Astrocyte (in vitro differentiated cells and primary cell): ENCODE data around the gene ITFG1. TPM values are rescaled to one million over a fixed set of nuclear protein-coding genes. Genes with fewer than 3 reads are reported as not detected.

Experiments
- DNase-seq: peaks from one replicate; pipeline ENCODE4 v3.0.0-alpha.2; 2010; ENCODE audit warnings: low read depth
- FAIRE-seq: peaks from 2 replicates; lab custom pipeline; 2011; peaks lifted over from hg19 to GRCh38; lab: Jason Lieb, UNC
- H2AFZ ChIP-seq: 2 replicates; pipeline ENCODE4 v1.6.0; 2012; ENCODE audit warnings: low read depth, low read length, inconsistent platforms
- H3K27ac ChIP-seq: 2 replicates; pipeline ENCODE4 v1.5.1; 2011; ENCODE audit warnings: low read depth, low read length, inconsistent platforms
- H3K27me3 ChIP-seq: 2 replicates; pipeline ENCODE4 v1.6.0; 2011; ENCODE audit warnings: low read length, inconsistent platforms; ENCODE audit not compliant: insufficient read depth
- H3K36me3 ChIP-seq: 2 replicates; pipeline ENCODE4 v1.5.1; 2011; ENCODE audit warnings: low read length, inconsistent platforms; ENCODE audit not compliant: insufficient read depth
- H3K4me1 ChIP-seq: 2 replicates; pipeline ENCODE4 v1.5.1; 2011; ENCODE audit warnings: low read length, inconsistent platforms; ENCODE audit not compliant: insufficient read depth
- H3K4me2 ChIP-seq: 2 replicates; pipeline ENCODE4 v1.6.0; 2012; ENCODE audit warnings: low read length, inconsistent platforms
- H3K4me3 ChIP-seq: 2 replicates; pipeline ENCODE4 v1.5.1; 2011; ENCODE audit warnings: low read depth, mild to moderate bottlenecking, low read length, inconsistent platforms; ENCODE audit not compliant: insufficient read depth
- H3K79me2 ChIP-seq: 2 replicates; pipeline ENCODE4 v1.6.0; 2012; ENCODE audit warnings: mild to moderate bottlenecking, low read length, inconsistent platforms; ENCODE audit not compliant: insufficient read depth
- H3K9ac ChIP-seq: 2 replicates; pipeline ENCODE4 v1.6.0; 2012; ENCODE audit warnings: mild to moderate bottlenecking, low read length, inconsistent platforms
- H3K9me3 ChIP-seq: 2 replicates; pipeline ENCODE4 v1.5.1; 2012; ENCODE audit warnings: low read depth, mild to moderate bottlenecking, low read length, inconsistent platforms; ENCODE audit not compliant: insufficient read depth
- H4K20me1 ChIP-seq: 2 replicates; pipeline ENCODE4 v1.6.0; 2012; ENCODE audit warnings: low read length, inconsistent platforms; ENCODE audit not compliant: insufficient read depth
- H3K27ac Mint-ChIP-seq: one replicate; pipeline ENCODE4 v1.8.0; 2021; ENCODE audit warnings: mild to moderate bottlenecking, mixed read lengths; ENCODE audit not compliant: unreplicated experiment
- H3K27me3 Mint-ChIP-seq: one replicate; pipeline ENCODE4 v1.8.0; 2021; ENCODE audit warnings: low read depth, mixed read lengths; ENCODE audit not compliant: unreplicated experiment
- H3K36me3 Mint-ChIP-seq: one replicate; pipeline ENCODE4 v1.8.0; 2021; ENCODE audit warnings: low read depth, mixed read lengths; ENCODE audit not compliant: unreplicated experiment
- H3K4me1 Mint-ChIP-seq: one replicate; pipeline ENCODE4 v1.8.0; 2021; ENCODE audit warnings: low read depth, mixed read lengths; ENCODE audit not compliant: unreplicated experiment
- H3K4me3 Mint-ChIP-seq: one replicate; pipeline ENCODE4 v1.8.0; 2021; ENCODE audit warnings: mild to moderate bottlenecking, moderate library complexity, mixed read lengths; ENCODE audit not compliant: unreplicated experiment
- H3K9me3 Mint-ChIP-seq: one replicate; pipeline ENCODE4 v1.8.0; 2021; ENCODE audit warnings: mild to moderate bottlenecking, mixed read lengths; ENCODE audit not compliant: unreplicated experiment
- EZH2 ChIP-seq: IDR thresholded peaks from 2 replicates; pipeline ENCODE4 v1.6.1; 2012; ENCODE audit warnings: mild to moderate bottlenecking, low read length, inconsistent platforms; ENCODE audit not compliant: insufficient read depth
- total RNA-seq: library from RNA; stranded (reverse); gene quantifications from 2 replicates; pipeline ENCODE4 v1.2.1, GENCODE V29; 2021
- TF ChIP-seq, protein P1 (sequence below): IDR thresholded peaks from 2 replicates; pipeline ENCODE4 v1.5.1; 2011; ENCODE audit warnings: low read depth, mild to moderate bottlenecking, inconsistent platforms, low read length, moderate library complexity; ENCODE audit not compliant: insufficient read depth

The ITFG1 gene
- total RNA-seq, 1 donor from 2014 or later = 52.7 TPM

DNA sequence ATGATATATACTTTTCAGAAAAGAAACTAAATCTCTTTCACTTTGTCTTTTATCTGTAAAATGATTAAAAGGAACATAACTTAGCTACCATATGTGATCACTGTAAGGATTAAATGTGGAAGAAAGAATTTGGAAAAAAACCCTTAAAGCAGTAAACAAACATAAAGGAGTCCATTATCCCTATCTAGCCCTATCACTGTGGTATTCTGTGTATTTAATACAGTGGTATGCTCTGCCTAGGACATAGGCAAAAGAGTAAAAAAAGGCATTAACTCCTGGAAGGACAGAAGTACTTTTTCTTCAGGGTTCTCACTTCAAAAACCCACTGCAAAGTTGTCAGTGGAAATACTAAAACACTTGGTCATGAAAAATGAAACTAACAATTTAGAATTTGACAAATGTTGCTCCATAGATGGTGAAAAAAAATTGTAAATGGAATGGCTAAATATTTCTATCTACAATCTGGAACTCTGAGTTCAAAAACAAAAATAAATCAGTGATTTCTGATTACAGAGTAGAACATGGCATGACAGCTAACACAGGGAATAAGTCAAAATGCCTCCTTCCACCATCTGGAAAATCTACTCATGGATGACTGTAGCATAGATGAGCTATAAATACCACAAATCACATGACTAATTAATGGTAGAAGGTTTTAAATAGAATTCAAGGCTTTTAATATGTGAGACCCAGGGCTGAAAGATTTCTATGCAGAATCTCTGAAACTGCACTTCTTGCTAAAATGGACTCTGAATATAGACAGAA, 140.1 kb downstream of the ITFG1 start:
- Histone ChIP-seq H3K27me3 (no peaks in the 10 kb centered on the region), H3K79me2 (no peaks in the 10 kb centered on the region), H4K20me1 (no peaks in the 10 kb centered on the region), H3K4me1 (no peaks in the 10 kb centered on the region), H3K4me3 (no peak overlapping the region), H3K27ac (no peak overlapping the region), H3K9me3 (no peaks in the 10 kb centered on the region), H3K9ac (no peak overlapping the region), H3K4me2 (no peak overlapping the region), H3K36me3 (no peaks in the 10 kb centered on the region), H2AFZ (no peak overlapping the region)
- TF ChIP-seq, protein P1, sequence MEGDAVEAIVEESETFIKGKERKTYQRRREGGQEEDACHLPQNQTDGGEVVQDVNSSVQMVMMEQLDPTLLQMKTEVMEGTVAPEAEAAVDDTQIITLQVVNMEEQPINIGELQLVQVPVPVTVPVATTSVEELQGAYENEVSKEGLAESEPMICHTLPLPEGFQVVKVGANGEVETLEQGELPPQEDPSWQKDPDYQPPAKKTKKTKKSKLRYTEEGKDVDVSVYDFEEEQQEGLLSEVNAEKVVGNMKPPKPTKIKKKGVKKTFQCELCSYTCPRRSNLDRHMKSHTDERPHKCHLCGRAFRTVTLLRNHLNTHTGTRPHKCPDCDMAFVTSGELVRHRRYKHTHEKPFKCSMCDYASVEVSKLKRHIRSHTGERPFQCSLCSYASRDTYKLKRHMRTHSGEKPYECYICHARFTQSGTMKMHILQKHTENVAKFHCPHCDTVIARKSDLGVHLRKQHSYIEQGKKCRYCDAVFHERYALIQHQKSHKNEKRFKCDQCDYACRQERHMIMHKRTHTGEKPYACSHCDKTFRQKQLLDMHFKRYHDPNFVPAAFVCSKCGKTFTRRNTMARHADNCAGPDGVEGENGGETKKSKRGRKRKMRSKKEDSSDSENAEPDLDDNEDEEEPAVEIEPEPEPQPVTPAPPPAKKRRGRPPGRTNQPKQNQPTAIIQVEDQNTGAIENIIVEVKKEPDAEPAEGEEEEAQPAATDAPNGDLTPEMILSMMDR = no peak
- TF ChIP-seq EZH2 = no peak
- Mint-ChIP-seq H3K4me1 (peaks cover 5% of the 10 kb centered on the region), H3K4me3 (no peak overlapping the region), H3K27me3 (no peaks in the 10 kb centered on the region), H3K36me3 (peaks cover under 1% of the 10 kb centered on the region), H3K27ac (no peak overlapping the region), H3K9me3 (peaks cover 4% of the 10 kb centered on the region)
- no peak for FAIRE-seq
- DNase-seq = peak; percentile 23

DNA sequence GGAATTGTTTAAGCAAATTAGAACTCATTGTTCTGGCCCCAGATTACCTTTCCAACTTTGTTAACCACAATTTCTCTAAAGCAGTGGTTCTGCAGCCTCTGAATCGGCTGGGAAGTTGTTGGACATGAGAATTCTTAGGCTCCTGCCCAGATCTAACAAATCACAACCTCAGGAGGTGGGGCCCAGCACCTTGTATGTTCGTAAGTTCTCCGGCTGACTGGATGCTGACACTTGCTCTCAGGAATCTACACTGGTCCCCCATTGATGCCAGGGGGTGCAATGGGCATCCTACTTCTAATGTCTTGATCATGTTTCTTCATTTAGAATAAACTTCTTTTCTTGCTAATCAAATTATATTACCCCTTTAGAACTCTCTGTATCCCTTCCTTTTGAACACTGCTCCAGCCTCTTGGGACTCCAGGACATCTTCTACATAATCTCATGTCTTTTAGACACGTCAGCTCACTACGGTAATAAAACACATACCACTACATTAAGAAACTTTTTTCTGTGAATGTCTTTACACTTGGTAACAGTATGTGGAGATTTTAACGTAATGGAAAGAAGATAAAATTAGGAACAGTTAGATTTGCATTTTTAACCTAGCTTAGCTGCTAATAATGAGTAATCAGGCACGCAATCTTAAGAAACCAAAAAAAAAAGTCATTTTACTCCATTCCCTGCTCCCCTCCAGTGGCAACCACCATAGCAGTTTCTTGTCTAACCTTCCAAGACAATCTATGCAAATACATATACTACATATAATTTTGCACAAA, 143.2 kb downstream of the ITFG1 start:
- H3K27me3 ChIP-seq = no peaks in the 10 kb centered on the region

More for the DNA sequence above, 143.2 kb downstream of the ITFG1 start:
- Histone ChIP-seq H3K36me3 (no peaks in the 10 kb centered on the region), H3K9me3 (no peaks in the 10 kb centered on the region), H3K27ac (no peak overlapping the region), H3K4me1 (no peaks in the 10 kb centered on the region), H3K79me2 (no peaks in the 10 kb centered on the region), H4K20me1 (no peaks in the 10 kb centered on the region), H3K4me2 (no peak overlapping the region), H3K9ac (no peak overlapping the region), H3K4me3 (no peak overlapping the region), H2AFZ (no peak overlapping the region)
- no peak for FAIRE-seq
- no peak for DNase-seq
- Mint-ChIP-seq H3K27me3 (no peaks in the 10 kb centered on the region), H3K4me3 (no peak overlapping the region), H3K36me3 (no peaks in the 10 kb centered on the region), H3K4me1 (peaks cover 5% of the 10 kb centered on the region), H3K9me3 (no peaks in the 10 kb centered on the region), H3K27ac (no peak overlapping the region)
- no peak for TF ChIP-seq EZH2
- TF ChIP-seq, protein P1 = no peak
